Measurements from ENCODE around the gene ALAS1. TPM values are rescaled to one million over a fixed set of nuclear protein-coding genes. Genes with fewer than 3 reads are reported as not detected.
"Not testable (repeated sequence)": the region's sequence is repeated elsewhere in the genome, so short reads cannot be mapped to it uniquely, and the experiment has no call there.

Gene ALAS1
- total and polyA plus RNA-seq, 5 donors: 95.7 to 123 (median 119) TPM

DNA sequence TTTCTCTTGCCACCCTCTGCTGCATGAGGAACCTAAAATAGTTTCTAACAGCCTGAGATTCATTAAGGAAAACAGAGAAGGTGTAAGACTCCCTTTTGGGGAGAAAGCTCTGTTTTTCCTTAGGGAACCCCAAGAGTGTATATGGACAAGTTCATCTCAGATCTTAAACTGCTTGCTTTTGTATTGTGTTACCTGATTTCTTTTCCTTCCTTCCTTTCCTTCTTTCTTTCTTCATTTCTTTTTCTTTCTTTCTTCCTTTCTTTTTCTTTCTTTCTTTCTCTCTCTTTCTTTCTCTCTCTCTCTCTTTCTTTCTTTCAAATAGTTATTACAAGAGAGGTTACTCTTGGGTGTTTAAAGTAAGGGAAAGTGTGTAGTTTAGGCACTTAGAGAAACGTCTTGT is 38.5 kb upstream of the ALAS1 start:
- Histone ChIP-seq H3K27me3 (ENCODE audit: control insufficient read depth, insufficient read depth) (no peaks in the 10 kb centered on the region), H3K27ac (ENCODE audit: low read length) (no peak overlapping the region), H3K4me3 (ENCODE audit: low read length) (no peak overlapping the region), H3K4me1 (ENCODE audit: control insufficient read depth, insufficient read depth, low read length) (no peaks in the 10 kb centered on the region), H3K9me3 (ENCODE audit: control insufficient read depth, low read length) (no peaks in the 10 kb centered on the region)
- DNase-seq: no peak
- WGBS: 20% methylated on average over 1 of the region's 1 CpG
- no peak for ATAC-seq
- intact Hi-C loops (cut with DNase I): loop anchor here in 1 of 4 donors (5.0 kb wide), 1 partner anchor 33 kb away; no protein-coding TSS in a partner anchor

DNA sequence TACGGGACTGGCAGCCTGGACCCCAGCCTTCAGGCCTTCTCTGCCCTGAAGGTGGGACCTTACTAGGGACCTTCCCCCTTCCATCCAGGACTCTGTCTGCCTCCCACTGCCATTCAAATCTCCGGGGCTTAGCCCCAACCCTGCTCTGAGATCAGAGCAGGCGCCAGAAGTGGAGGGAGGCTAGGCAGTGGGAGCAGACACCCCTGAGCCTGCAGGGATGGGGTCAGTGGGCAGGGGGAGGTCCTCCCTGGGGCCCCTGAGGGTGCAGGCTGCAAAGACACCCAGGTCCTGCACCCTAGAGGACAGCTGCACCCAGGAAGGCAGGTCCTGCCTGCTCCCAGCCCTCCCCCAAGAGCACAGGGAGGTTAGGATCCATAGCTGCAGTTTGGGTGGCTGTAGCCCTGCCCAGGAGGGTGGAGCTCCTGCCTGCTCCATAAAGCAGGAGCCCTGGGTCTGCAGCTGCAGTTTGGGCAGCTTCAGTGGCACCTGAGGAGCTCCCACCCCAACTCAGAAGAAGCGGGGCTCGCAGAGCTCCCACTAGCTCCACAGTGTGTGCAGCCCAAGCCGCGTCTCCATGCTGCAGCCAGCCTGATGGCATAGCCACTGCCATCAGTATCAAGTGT is 35.6 kb upstream of the ALAS1 start:
- Histone ChIP-seq H3K27me3 (ENCODE audit: control insufficient read depth, insufficient read depth) (no peaks in the 10 kb centered on the region), H3K27ac (ENCODE audit: low read length) (no peak overlapping the region), H3K4me1 (ENCODE audit: control insufficient read depth, insufficient read depth, low read length) (no peaks in the 10 kb centered on the region), H3K9me3 (ENCODE audit: control insufficient read depth, low read length) (no peaks in the 10 kb centered on the region), H3K4me3 (ENCODE audit: low read length) (no peak overlapping the region)
- no peak for DNase-seq
- 83% methylated on average over 7 of the region's 7 CpGs for WGBS
- intact Hi-C loops (cut with DNase I): no loop called here
- ATAC-seq: peak in 1 of 2 donors; percentile 22

DNA sequence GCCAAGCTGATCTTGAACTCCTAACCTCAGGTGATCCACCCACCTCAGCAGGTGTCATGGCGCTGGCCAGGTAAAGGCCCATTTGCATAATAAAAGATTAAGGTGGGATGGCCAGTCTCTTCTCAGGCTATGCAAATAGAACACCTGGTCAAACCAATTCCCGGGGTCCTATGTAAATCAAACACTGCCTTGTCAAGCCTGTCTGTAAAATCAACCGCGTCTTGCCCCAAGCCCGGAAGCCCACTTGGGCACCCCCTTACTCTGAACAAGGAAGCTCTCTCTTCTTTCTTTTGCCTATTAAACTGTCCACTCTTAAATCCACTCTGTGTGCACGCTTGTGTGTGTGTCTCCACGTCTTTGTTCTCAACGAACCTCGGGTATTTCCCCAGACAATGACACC is 30.7 kb upstream of the ALAS1 start:
- H3K27ac ChIP-seq (ENCODE audit: low read length): no peak overlapping the region
- no peaks in the 10 kb centered on the region for H3K4me1 ChIP-seq (ENCODE audit: control insufficient read depth, insufficient read depth, low read length)
- intact Hi-C loops (cut with DNase I): no loop called here
- ATAC-seq (no peak), DNase-seq (no peak)
- 44% methylated on average over 9 of the region's 9 CpGs for WGBS
- no peaks in the 10 kb centered on the region for H3K27me3 ChIP-seq (ENCODE audit: control insufficient read depth, insufficient read depth)
- no peak overlapping the region for H3K4me3 ChIP-seq (ENCODE audit: low read length)
- H3K9me3 ChIP-seq (ENCODE audit: control insufficient read depth, low read length): no peaks in the 10 kb centered on the region

DNA sequence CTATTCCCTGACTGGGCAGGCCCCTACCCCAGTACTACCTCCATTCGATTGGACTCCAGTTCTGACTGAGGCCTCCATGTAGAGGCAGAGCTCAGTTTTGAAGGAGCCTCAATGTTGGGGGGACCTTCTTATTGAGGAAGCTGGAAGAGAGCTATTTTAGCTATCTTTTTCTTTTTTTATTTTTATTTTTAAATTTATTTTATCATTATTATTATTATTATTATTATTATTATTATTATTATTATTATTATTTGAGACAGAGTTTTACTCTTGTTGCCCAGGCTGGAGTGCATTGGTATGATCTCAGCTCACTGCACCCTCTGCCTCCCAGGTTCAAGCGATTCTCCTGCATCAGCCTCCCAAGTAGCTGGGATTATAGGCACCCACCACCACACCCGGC is 27.7 kb upstream of the ALAS1 start:
- H3K4me1 ChIP-seq (ENCODE audit: control insufficient read depth, insufficient read depth, low read length); H3K4me3 ChIP-seq (ENCODE audit: low read length); H3K27me3 ChIP-seq (ENCODE audit: control insufficient read depth, insufficient read depth); ATAC-seq; H3K27ac ChIP-seq (ENCODE audit: low read length); intact Hi-C loops (cut with DNase I); H3K9me3 ChIP-seq (ENCODE audit: control insufficient read depth, low read length); DNase-seq: not testable (repeated sequence)
- 97% methylated on average over 3 of the region's 3 CpGs for WGBS

DNA sequence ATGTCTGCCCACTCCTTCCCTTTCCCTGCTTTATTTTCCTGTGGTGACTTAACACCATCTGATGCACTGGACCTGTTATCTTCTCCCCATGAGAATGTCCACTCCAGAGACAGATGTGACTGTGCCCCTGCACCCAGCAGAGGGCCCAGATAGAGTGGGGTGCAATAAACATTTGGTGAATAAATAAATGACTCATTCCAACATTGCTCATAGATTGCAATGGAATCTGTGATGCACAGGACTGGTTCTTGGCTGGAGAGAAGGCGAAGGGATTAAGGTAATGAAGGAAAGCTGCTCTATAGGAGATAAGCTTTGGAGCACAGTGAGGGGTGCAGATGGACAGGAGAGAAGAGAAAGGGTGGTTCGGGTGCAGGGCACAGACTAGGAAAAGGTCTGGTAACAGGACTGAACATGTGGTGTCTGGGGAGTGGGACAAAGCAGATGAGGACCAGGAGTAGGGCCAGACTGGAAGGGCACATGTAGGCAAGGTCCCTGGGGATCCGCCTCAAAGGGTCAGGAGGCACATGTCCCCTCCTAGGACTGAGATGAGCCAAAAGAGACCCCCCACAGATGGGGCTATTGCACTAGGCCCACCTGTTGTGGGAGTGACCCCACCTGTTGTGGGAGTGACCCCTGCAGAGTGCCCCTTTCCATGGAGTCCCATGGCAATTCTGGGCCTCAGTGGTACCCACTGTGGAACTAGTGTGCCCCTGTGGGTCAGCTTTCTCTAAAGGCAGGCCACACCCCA is 26.3 kb upstream of the ALAS1 start:
- intact Hi-C loops (cut with DNase I): no loop called here
- DNase-seq (no peak), ATAC-seq (no peak)
- H3K27me3 ChIP-seq (ENCODE audit: control insufficient read depth, insufficient read depth): no peaks in the 10 kb centered on the region
- H3K4me1 ChIP-seq (ENCODE audit: control insufficient read depth, insufficient read depth, low read length): no peaks in the 10 kb centered on the region
- H3K4me3 ChIP-seq (ENCODE audit: low read length): no peak overlapping the region
- 83% methylated on average over 3 of the region's 3 CpGs for WGBS
- H3K27ac ChIP-seq (ENCODE audit: low read length): no peak overlapping the region
- H3K9me3 ChIP-seq (ENCODE audit: control insufficient read depth, low read length): no peaks in the 10 kb centered on the region

DNA sequence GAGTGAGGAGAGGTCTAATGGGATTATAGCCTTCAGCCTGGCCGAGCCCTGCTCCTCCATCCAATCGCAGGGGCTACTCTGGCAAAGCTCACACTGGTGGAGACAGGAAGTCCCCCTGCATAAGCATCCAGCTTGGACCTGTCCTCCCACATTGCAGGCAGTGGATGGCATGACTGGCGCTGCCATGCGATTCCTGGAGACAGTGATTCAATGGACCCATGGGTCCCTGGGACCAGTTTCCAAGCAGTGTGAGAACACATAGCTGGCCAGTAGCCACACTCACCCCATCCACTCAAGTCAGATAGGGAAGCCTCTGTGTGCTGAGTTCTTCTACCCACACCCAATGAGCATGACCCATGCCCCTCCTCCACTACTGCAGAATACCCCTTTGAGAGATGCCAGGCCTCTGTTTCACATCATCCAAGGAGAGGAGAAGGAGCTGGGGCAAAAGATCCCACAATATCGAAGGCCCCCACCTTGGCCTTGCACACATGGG is 25.6 kb upstream of the ALAS1 start:
- ATAC-seq (no peak), DNase-seq (no peak)
- H3K27me3 ChIP-seq (ENCODE audit: control insufficient read depth, insufficient read depth): no peaks in the 10 kb centered on the region
- H3K9me3 ChIP-seq (ENCODE audit: control insufficient read depth, low read length): no peaks in the 10 kb centered on the region
- WGBS: 86% methylated on average over 5 of the region's 5 CpGs
- no peak overlapping the region for H3K27ac ChIP-seq (ENCODE audit: low read length)
- intact Hi-C loops (cut with DNase I): no loop called here
- H3K4me1 ChIP-seq (ENCODE audit: control insufficient read depth, insufficient read depth, low read length): no peaks in the 10 kb centered on the region
- H3K4me3 ChIP-seq (ENCODE audit: low read length): no peak overlapping the region

DNA sequence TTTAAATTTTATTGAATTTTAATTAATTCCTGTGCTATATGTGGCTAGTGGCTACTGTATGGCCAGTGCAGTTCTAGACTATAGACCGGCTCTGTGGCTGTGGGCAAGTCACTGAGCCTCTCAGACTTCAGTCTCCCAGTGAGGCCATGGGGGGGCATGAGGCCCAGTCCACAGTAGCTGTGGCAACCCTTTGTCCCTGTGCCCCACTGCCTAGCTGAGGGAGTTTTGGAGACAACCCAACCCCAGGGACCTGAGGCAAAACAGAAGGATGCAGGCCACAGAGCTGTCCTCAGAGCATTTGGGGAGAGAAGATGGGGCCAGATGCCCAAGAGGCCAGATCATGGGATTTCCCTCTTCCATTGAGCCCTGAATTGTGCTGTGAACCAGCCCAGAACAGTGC is 24.9 kb upstream of the ALAS1 start:
- ATAC-seq: no peak
- 96% methylated on average over 1 of the region's 1 CpG for WGBS

DNA sequence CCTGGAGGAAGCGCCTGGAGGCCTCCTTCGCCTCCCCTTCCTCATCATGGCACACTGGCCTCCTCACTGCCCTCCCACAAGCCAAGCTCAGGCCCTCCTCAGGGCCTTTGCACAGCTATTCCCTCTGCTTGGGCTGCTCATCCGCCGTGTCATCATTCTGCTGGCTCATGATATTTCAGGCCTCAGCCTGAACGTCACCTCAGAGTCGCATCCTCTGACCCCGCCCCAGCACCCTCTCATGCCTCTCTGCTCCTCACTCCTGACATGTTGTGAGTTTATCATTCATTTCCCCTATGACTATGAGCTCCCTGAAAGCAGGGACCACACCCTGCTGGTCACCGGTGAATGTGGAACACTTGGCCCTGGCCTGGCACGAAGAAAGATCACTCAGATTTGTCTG is 23.1 kb upstream of the ALAS1 start:
- ATAC-seq: no peak
- intact Hi-C loops (cut with DNase I): no loop called here
- no peak for DNase-seq
- no peaks in the 10 kb centered on the region for H3K27me3 ChIP-seq (ENCODE audit: control insufficient read depth, insufficient read depth)
- no peaks in the 10 kb centered on the region for H3K9me3 ChIP-seq (ENCODE audit: control insufficient read depth, low read length)
- H3K27ac ChIP-seq (ENCODE audit: low read length): no peak overlapping the region
- no peaks in the 10 kb centered on the region for H3K4me1 ChIP-seq (ENCODE audit: control insufficient read depth, insufficient read depth, low read length)
- WGBS: 83% methylated on average over 9 of the region's 9 CpGs
- H3K4me3 ChIP-seq (ENCODE audit: low read length): no peak overlapping the region

More for the DNA sequence above, 24.9 kb upstream of the ALAS1 start:
- Histone ChIP-seq H3K27me3 (ENCODE audit: control insufficient read depth, insufficient read depth) (no peaks in the 10 kb centered on the region), H3K4me3 (ENCODE audit: low read length) (no peak overlapping the region), H3K9me3 (ENCODE audit: control insufficient read depth, low read length) (no peaks in the 10 kb centered on the region), H3K27ac (ENCODE audit: low read length) (no peak overlapping the region), H3K4me1 (ENCODE audit: control insufficient read depth, insufficient read depth, low read length) (no peaks in the 10 kb centered on the region)
- intact Hi-C loops (cut with DNase I): no loop called here
- DNase-seq: no peak

DNA sequence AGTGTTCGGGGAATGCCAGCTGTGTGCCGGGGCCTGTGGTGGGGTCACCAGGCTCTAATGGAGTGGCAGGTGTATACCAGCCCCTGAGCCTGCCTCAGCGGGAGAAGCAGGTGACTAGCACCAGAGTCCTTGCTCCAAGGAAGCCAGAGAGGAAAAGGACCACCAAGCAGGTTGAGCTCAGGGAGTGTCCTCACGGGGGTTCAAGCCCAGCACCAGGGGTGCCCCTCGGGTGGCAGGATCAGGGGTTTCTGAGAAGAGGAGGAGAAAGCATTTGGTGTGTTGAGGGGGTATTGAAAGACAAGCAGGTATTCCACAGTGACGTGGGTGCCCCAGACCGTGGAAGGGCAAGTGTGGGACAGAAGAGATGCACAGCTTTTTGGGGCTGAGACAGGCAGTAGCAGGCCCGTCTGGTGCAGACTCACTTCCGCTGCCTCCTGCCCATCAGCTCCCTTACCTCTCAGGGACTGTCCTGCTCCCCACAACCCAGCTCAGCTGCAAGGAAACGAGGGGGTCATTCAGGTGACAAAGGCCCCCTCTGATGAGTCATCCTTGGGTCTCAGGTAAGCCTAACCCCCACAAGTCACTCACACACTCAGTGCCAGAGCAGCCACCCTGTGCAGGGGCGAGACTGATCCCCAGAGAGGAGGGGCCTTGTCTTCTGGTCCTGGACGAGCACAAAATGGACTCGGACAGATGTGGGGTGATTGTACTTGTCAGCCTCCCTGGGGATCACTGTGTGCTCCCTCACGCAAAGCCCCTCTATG is 22.4 kb upstream of the ALAS1 start:
- no peak for ATAC-seq
- intact Hi-C loops (cut with DNase I): no loop called here
- Histone ChIP-seq H3K4me1 (ENCODE audit: control insufficient read depth, insufficient read depth, low read length) (no peaks in the 10 kb centered on the region), H3K27ac (ENCODE audit: low read length) (no peak overlapping the region), H3K27me3 (ENCODE audit: control insufficient read depth, insufficient read depth) (no peaks in the 10 kb centered on the region), H3K4me3 (ENCODE audit: low read length) (no peak overlapping the region), H3K9me3 (ENCODE audit: control insufficient read depth, low read length) (no peaks in the 10 kb centered on the region)
- DNase-seq: no peak
- 91% methylated on average over 14 of the region's 14 CpGs for WGBS

DNA sequence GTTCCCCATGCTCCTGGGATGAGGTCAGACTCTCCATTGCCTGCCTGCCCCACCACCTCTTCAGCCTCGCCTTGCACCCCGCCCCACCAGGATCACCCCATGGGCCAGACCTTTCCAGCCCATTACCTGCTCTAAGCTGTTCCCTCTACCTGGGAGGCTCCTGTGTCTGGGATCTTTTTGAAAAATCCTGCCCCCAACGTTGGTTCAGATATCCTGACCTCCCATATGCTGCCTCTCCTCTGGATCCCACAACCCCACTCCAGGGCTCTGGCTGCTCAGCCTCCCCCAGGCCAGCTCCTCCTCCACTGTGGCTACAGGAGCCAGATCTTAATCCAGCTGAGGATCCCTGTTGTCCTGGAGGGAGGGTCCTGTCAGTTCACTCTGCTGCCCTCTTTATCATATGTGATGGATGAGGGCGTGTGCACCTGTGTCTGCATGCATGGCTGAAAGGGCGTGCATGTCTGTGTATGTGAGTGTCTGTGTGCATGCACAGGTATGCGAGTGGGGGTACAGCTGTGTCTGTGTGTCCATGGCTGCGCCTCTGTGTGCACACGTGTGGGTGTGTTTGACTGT is 21.7 kb upstream of the ALAS1 start:
- ATAC-seq (no peak), DNase-seq (no peak)
- Histone ChIP-seq H3K4me3 (ENCODE audit: low read length) (no peak overlapping the region), H3K4me1 (ENCODE audit: control insufficient read depth, insufficient read depth, low read length) (no peaks in the 10 kb centered on the region), H3K27ac (ENCODE audit: low read length) (no peak overlapping the region), H3K27me3 (ENCODE audit: control insufficient read depth, insufficient read depth) (no peaks in the 10 kb centered on the region), H3K9me3 (ENCODE audit: control insufficient read depth, low read length) (no peaks in the 10 kb centered on the region)
- WGBS: 87% methylated on average over 8 of the region's 8 CpGs
- intact Hi-C loops (cut with DNase I): no loop called here
